ENCODE measurements around the gene TMEM250.

The TMEM250 gene

GRCh38 chr9:136093995-136094881 lies 24.4 kb downstream of the TMEM250 start:
- peak; percentile 72 for DNase-seq (ENCODE audit: low read depth)

- peak; percentile 13 for DNase-seq (ENCODE audit: low read depth)
Measured at GRCh38 chr9:136093346-136093986, 25.2 kb downstream of the TMEM250 start.

GRCh38 chr9:136092741-136093140 lies 25.9 kb downstream of the TMEM250 start:
- DNase-seq (ENCODE audit: low read depth) = no peak

- no peak for DNase-seq (ENCODE audit: low read depth)
Measured at GRCh38 chr9:136092353-136092650, 26.4 kb downstream of the TMEM250 start.

- DNase-seq (ENCODE audit: low read depth) = no peak
Measured at GRCh38 chr9:136091582-136092352, 26.9 kb downstream of the TMEM250 start.

- no peak for DNase-seq (ENCODE audit: low read depth)
Measured at GRCh38 chr9:136090768-136091581, 27.7 kb downstream of the TMEM250 start.

GRCh38 chr9:136090056-136090735 lies 28.5 kb downstream of the TMEM250 start:
- no peak for DNase-seq (ENCODE audit: low read depth)

- DNase-seq (ENCODE audit: low read depth) = peak; percentile 69
Measured at GRCh38 chr9:136089697-136090045, 29.0 kb downstream of the TMEM250 start.

- DNase-seq (ENCODE audit: low read depth) = no peak
Measured at GRCh38 chr9:136088939-136089696, 29.6 kb downstream of the TMEM250 start.

- no peak for DNase-seq (ENCODE audit: low read depth)
Measured at GRCh38 chr9:136088481-136088938, 30.2 kb downstream of the TMEM250 start.

- DNase-seq (ENCODE audit: low read depth) = no peak
Measured at GRCh38 chr9:136087741-136088480, 30.8 kb downstream of the TMEM250 start.

- DNase-seq (ENCODE audit: low read depth) = no peak
Measured at GRCh38 chr9:136086951-136087740, 31.5 kb downstream of the TMEM250 start.

GRCh38 chr9:136086213-136086881 lies 32.3 kb downstream of the TMEM250 start:
- no peak for DNase-seq (ENCODE audit: low read depth)

- DNase-seq (ENCODE audit: low read depth) = no peak
Measured at GRCh38 chr9:136085815-136086212, 32.9 kb downstream of the TMEM250 start.

GRCh38 chr9:136084063-136084944 lies 34.4 kb downstream of the TMEM250 start:
- no peak for DNase-seq (ENCODE audit: low read depth)

- DNase-seq (ENCODE audit: low read depth) = no peak
Measured at GRCh38 chr9:136083558-136084062, 35.1 kb downstream of the TMEM250 start.

Data from ELR (cell line).